Right forelimb (tissue), 1 donor: ENCODE data around the gene DIS3L2.
"Not testable (repeated sequence)": the region's sequence is repeated elsewhere in the genome, so short reads cannot be mapped to it uniquely, and the experiment has no call there.

Experiments
- DNase-seq: peaks from one replicate; pipeline ENCODE4 v3.0.0-alpha.2; 2018

The DIS3L2 gene

DNA sequence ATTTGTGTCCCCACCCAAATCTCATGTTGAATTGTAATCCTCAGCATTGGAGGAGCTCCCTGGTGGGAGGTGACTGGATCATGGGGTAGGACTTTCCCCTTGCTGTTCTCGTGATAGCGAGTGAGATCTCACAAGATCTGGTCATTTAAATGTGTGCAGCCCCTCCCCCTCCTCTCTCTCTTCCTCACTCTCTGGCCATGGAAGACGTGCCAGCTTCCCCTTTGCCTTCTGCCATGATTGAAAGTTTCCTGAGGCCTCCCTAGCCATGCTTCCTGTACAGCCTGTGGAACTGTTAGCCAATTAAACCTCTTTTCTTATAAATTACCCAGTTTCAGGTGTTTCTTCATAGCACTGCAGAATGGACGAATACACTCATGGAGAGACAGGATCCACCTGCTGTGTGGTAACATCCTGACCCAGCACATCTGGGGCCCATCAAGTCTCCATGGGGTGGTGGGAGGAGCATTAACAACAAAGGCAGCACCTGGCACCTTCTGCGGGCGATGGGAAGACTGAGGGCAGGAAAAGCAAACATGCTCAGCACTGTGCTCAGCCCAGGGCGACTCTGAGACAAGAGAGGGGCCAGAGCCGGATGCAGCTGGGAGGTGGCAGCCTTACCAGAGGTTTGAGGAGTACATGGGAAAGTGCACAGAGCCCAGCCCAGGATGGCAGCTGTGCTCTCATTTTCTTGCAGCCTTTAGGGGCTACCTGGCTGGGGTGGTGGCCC, 400.8 kb downstream of the DIS3L2 start:
- peak; percentile 12 for DNase-seq

DNA sequence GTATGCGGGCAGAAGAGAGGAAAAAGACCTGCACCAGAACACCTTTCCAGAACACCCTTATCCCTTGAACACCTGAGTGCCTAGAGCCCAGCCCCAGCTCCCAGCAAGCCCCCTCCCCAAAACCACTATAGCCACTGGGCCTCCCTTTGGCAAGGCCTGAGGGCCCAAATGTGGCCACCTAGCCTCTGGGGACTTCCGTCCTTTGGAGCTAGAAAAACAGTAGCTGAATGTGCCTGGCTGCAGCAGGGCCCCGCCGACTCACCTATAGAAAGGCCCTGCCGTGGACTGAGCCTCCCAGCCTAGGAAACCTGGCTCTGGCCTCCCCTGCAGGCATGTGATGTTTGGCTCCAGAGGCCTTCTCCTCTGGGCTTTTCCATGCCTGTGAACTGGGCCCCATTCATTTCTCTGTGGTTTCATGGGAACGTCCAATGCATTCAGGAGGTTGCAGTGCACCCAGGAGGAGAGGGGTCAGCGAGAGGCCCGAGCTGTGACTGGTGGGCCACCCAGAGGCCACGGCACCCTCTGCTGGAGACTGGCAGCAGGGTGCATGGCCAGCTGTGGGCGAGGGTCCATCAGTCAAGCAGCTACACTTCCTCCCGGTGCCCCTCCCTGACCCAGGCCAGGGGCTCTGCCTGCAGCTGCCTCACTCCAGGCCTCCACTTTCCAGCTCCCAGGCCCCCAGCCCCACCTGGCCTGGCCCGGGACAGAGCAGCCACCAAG, 401.7 kb downstream of the DIS3L2 start:
- peak; percentile 30 for DNase-seq

DNA sequence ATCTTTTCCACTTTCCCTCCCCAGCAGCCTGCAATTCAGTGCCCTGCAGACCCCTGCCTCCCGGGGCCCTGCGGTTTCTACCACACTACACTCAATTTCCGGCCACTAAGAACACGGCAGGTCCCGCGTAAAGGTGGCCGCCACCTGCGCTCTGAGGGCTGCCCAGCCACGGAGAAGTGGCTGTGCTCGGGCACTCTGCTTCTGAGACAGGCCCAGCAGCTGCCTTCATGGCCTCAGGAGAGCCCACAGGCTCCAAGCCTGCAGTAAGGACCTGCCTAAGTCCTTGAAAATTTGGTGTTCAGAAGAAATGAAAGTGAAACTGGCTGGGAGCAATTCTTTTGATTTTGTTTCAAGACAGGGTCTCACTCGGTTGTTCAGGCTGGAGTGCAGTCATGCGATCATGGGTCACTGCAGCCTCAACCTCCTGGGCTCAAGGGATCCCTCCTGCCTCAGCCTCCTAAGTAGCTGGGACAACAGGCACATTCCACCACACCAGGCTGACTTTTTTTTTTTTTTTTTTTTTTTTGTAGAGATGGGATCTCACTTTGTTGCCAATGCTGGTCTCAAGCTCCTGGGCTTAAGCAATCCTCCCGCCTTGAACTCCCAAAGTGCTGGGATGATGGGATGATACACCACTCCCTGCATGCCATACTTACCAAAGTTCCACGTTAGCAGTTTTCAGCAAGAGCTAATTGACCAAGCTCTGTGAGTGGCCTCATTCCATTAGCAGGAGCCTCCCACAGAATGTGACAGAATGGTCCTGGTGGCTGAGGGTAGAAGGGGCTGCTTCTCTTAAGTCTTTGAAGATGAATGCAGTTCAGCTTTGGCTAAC, 402.5 kb downstream of the DIS3L2 start:
- peak; percentile 39 for DNase-seq

DNA sequence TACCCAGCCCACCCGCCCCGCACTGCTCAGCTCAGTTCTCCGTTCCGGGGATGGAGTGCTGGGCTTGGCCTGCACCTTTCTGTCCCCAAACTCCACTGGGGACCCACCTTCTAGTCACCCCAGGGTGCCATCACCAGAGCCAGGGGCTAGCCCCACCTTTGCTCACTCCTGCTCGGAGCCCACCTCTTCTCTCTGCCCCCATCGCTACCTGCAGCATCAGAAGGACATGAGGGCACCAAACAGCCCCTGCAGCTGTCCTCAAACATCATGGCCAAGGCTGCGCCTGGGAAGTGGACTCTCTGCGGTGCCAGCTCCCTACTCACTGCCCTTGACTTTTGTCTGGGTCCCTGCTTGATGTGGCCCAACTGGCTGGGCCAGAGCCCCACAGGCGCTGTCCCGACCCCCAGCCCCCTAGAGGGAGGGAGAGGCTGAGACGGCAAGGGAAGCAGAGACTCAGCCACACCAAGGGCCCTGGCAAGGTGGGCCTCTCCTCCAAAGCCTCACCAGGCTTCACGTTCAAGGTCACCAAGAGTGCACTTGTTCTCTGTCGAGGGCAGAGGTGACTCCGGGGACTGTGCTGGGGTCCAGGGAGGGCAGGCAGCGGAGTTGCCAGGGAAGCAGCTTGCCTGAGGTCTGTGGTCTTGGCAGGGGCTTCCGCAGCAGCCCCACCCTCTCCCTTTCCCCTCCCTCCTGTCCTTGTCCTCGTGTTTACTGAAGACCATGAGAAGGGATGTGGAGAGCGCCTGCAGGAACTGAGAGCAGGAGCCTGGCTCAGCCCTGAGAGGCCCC, 403.5 kb downstream of the DIS3L2 start:
- peak; percentile 38 for DNase-seq

DNA sequence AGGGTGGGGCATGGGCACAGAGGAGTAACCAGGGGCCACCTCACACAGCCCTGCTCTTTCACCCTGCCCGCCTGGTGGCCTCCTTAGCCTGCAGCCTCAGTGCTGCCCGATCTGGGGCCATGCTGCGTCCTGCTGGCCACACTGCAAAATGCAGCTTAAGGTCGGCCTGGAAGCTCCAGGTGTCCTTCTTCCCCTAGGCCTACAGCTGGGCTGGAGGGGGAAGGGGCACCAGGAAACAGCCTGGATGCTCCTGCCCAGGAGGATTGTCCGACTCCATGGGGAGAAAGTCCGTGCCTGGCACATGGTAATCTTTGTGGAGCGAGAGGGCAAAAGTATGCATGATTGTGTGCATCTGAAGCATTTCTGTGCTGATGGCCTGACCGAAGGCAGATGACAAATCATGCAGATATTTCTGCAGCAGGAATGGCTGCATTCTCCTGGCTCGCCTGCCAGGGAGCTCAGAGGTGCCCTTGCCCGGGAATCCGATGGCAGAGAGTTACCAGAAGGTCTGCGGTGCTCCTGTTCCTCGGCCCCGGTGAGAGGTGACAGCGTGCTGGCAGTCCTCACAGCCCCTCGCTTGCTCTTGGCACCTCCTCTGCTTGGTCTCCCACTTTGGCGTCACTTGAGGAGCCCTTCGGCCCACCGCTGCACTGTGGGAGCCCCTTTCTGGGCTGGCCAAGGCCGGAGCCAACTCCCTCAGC, 404.3 kb downstream of the DIS3L2 start:
- DNase-seq, result peak; percentile 25

DNA sequence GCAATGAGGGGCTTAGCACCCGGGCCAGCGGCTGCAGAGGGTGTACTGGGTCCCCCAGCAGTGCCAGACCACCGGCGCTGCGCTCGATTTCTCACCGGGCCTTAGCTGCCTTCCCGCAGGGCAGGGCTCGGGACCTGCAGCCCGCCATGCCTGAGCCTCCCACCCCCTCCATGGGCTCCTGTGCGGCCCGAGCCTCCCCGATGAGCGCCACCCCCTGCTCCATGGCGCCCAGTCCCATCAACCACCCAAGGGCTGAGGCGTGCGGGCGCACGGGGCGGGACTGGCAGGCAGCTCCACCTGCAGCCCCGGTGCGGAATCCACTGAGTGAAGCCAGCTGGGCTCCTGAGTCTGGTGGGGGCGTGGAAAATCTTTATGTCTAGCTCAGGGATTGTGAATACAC, 404.9 kb downstream of the DIS3L2 start:
- not testable (repeated sequence) for DNase-seq

DNA sequence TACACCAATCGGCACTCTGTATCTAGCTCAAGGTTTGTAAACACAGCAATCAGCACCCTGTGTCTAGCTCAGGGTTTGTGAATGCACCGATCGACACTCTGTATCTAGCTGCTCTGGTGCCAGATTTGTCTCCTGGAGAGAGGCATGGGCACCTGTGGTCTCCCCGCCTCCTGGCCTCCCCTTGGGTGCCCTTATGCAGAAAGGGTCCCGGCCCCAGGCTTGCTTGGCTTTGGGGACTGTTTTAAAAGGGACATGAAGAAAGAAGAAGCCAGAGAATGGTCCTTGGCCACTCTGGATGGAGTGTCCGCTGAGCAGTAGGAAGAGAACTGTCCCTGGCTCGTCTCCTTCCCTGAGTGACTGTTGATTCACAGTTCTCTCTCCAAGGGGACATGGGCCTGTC, 405.5 kb downstream of the DIS3L2 start:
- DNase-seq, result no peak

DNA sequence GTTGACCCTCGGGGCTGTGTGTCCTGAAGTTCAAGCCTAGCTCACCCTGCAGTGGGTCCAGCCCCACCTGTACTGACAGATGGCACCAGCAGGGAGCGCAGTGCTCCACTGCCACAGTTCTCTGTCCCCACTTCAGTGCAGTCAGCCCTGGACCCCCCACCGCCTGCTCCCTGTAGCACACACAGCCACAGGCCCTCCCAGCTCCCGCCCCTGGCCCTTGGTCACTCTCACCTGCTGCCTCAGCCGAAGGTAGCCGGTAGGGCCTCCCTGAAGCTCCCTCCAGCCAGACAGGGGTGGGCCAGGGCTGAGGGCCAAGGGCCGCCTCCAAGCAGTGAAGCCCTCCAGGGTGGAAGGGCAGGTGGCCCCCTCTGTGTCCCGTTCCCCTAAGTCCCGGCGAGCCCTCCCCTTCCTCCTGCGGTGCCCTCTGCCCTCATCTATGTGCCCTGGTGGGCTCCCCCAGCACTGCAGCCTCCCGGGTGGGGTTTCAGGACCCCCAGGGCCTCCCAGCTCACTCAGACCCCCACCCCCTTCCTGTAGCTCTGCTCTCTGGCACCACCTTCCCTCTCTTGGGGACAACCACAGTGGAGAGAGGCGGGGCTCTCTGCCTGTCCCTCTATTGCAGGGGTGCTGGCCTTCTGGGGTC, 406.2 kb downstream of the DIS3L2 start:
- no peak for DNase-seq

DNA sequence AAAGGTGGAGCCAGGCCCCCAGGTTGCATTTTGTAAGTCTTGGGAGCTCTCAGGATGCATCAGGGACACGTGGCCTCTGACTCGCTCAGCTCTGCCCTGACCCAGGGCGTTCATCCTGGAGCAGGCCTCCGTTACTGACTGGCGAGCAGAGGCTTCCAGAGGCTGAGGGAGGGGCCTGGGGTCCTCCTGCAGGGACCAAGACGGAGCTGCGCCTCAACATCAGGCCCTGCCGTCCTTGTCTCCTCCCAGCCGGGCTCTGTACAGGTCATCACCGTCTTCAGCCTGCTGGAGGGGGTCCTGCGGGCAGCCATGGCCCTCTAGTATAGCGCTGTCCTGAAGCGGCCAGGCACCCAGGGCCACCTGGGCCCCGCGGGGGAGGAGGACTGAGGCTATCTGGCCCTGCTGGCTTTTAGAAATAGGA, 406.8 kb downstream of the DIS3L2 start:
- no peak for DNase-seq

- no peak for DNase-seq
Measured at GRCh38 chr2:232369126-232369951, 407.8 kb downstream of the DIS3L2 start.

DNA sequence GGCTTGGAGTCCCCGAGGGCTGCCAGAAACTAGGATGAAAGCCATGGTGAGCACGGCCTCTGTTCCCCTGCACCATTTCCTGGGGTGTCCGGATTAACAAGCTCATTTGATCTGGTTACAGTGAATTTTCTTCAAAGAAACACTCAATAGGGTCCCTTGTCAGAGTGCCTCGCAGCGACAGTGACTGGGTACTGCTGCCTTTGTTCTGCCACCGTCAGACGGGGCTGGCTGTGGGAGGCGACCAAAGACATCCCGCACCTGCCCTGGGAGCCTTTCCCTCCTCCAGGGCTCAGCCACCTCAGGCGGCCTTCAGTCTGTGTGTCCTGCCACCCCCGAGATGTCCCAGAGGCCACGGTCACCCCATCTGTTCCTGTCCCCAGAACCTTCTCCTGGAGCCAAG, 408.5 kb downstream of the DIS3L2 start:
- DNase-seq, result not testable (repeated sequence)

DNA sequence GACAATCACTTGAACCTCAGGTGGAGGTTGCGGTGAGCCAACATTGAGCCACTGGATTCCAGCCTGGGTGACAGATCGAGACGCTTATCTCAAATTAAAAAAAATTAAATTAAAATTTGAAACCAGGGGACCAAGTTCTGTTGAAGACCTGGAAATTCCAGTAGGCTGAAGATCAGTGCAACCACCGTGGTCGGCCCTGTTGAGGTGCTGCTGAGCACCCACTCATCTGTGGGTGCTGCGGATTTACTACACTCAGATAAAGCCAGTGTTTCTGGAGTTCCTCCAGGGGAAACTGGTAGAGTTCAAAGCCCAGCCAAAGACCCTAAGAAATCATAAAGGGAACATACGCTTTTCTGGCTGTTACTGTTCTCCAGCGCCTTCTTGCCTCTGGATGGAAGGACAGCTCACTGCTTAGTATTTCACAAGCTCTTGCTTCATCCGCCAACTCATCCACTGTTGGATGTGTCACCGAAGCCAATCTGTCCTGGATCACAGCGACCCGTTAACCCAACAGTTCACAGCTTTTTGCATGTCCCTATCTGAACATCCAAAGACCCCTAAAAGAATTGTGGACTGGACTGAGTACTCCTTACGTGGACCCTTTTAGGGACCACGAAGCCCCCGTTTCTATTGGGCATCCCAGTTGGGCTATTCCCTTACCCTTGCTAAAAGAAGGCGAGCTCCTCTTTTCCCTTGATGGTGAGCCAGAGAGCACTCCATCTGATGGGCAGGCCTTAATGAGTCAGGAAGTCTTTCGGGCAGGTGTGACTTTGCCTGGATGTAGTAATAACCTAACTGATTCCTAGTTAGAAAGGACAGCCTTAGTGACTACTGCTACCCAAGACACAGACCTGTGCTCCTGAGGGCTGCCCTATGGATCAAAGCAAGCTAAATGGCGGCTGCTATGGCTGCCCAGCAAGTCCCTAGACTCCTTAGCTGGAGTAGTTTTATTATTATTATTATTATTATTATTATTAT, 411.0 kb downstream of the DIS3L2 start:
- DNase-seq, result no peak

DNA sequence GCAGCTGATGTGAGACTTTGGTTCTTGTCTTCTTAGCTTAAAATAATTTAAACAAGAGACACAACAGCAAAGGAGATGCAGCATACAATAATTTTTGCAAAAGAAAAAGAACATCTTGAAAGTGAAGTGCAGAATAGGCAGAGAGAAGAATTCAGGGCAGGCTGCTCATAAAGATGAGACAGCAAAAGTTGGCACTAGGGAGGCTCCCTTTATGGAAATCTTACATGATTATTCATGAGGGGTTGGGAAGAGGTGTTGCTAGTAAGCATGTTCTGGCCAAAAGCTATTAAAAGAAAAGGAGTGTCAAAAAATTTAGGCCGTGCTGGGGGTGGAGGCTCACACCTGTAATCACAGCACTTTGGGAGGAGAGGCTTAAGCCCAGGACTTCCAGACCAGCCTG, 412.8 kb downstream of the DIS3L2 start:
- no peak for DNase-seq

GRCh38 chr2:232375164-232375563, 413.7 kb downstream of the DIS3L2 start:
- no peak for DNase-seq

DNA sequence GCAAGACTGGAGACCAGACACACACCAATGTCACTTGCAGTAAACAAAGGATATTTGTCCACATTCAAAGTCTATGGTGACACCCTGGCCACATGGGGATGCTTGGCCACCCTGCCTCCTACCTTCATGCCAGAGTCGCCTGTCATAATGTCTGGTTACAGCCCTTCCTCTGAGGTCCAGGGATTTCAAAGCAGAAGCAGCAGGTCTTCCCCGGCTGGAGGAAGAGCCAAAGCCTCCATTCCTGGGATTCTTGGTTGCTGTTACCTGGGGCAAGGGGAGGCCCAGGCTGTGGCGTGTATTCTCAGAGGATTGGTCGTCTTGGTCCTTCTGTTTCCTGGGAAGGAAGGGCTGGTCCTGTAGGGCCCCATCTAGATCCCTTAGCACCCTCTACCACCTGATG, 414.7 kb downstream of the DIS3L2 start:
- no peak for DNase-seq

DNA sequence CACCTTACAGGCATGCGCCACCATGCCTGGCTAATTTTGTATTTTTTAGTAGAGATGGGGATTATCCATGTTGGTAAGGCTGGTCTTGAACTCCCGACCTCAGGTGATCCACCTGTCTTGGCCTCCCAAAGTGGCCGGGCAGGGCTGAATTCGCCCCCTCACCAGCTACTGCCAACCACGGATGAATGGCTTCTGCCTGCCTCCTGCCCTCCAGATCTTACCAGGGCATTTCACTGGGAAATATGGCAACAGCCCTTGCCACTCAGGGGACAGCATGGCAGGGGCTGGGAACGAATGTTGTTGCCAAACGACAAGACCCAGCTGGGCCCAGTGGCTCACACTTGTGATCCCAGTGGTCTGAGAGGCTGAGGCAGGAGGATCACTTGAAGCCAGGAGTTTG, 415.2 kb downstream of the DIS3L2 start:
- DNase-seq, result no peak

DNA sequence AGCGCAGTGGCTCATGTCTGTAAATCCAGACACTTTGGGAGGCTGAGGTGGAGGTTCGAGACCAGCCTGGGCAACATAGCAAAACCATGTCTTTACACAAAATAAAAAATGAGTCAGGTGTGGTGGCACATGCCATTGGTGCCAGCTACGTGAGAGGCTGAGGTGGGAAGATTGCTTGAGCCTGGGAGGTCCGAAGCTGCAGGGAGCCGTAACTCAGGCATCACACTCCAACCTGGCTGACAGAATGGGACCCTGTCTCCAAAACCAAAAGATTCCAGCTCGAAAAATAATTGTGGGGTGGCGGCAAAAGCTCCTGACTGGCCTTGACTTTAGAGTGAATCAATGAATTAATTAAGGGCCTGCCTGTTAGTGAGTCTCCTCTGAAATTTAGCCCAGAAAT, 415.8 kb downstream of the DIS3L2 start:
- DNase-seq, result no peak

DNA sequence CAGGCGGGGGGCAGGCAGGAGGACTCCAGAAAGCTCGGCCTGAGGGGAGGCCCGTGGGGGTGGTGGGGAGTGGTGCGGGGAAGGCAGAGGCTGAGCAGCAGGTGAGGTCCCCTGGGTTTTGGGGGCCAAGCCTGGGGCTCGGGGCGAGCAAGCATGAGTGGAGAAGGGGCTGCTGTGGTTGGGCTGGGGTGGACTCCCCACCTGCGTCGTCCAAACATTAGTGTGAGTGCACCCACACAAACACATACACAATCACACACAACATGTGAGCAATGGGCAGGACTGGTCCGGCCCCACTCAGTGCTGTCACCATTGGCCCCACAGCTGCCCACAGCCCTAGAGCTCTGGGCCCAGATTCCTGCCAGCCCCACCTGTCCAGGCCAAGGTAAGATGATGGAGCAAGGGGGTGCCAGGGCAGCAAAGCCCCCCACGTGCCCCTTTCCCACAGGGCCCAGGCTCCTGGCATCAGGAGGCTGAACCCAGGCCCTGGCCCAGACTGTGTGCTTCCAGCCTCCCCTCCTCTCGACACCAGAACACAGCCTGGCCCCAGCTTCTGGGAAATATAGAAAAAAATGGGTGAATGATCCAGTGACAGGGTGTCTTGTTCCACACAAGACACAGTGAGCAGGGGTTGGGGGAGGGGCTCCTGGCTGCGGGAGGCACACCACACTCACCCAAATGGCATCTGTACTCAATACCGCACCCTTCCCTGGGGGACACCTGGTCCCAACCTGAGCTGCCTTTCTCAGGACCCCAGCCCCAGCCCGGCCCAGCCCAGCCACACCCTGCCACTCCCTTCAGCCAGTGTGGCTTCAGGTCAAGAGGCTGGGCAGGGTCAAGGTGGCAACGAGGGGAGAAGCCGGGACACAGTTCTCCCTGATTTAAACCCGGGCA, 416.6 kb downstream of the DIS3L2 start:
- no peak for DNase-seq
